GM12873 (cell line): ENCODE data around the gene MRO.
A peak's percentile ranks its signal among the peaks of the same experiment; 100 is the strongest.

Experiments
- CTCF ChIP-seq: IDR thresholded peaks from 2 replicates; pipeline ENCODE4 v1.5.1; 2012; ENCODE audit warnings: low read depth, mild to moderate bottlenecking, moderate library complexity, low read length, control low read depth; ENCODE audit not compliant: insufficient read depth; ENCODE audit errors: missing control alignments

MRO gene

DNA sequence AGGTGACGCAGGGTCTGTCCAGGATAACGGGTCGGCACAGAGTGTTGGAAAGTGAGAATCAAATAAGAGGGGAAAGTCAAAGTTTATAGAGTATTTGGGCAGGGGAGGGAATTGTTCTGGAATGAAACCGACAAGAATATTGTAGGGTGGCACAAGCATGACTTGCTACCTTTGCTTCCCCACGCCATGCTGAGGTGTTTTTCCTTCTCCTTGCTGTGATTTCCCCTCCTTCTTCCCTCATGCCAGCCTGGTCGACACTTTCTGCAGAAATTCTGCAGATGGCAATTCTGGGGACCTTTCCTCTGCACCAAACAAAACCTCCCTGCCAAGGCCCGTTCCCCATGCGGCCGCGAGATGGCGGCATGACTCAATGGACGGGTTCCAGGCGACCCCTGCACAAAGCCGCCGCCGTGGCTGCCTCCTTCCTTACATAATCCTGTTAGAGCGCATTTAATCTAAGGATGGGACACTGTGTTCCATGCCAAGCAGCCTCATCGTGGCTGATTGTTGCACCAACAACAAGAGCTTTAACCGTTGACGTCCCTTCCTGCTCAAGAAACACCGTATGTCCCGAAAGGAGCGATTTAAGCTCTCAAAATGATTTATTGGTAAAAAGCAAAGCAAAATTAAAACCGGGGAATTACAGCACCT, at the start of gene MRO:
Gene MRO (minus strand): TSS at position 289 of the 651 bp plus-strand sequence. CDS start 10,616 bp downstream, outside the sequence.
- TF ChIP-seq CTCF, result peak; percentile 93

- TF ChIP-seq CTCF, result no peak
Observed at GRCh38 chr18:50869150-50869549, 49.3 kb upstream of the MRO start.

DNA sequence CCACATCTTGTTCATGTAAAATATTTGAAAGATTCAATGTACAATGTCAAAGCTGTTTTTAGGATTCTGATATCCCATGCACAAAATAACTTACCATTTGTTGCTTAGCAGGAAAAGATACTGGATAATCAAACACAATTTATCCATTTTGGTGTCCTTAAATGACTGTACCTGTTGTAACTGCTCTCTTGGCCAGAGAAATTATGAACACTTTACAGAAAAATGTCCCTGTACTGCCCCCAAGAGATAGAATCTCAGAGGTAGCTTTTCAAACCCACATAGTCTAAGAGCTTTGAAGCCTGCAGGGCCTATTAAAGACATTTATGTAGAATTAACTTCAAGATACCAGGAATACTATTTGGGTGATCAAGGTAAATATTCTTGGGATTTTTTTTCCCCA, 46.9 kb upstream of the MRO start:
- TF ChIP-seq CTCF, result peak; percentile 34

GRCh38 chr18:50863840-50864375, 44.1 kb upstream of the MRO start:
- no peak for TF ChIP-seq CTCF

DNA sequence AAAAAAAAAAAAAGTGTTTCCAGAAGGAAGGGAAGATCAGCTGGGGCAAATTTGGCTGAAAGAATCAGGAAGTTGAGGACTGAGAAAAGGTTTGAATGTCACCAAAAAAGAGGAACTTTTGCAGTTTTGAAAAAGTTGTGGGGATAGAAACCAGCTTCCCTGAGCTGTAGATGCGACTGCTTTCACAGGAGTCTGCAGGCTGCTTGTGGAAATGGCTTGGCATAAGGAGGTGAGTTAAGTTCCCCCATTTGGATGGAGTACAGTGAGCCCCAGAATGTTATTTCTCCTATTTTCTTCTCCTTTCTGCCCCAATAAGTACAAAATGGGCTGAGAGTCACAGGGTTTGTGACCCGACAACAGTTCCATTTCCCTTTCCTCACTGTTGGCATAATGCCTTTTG, 42.6 kb upstream of the MRO start:
- TF ChIP-seq CTCF, result no peak

DNA sequence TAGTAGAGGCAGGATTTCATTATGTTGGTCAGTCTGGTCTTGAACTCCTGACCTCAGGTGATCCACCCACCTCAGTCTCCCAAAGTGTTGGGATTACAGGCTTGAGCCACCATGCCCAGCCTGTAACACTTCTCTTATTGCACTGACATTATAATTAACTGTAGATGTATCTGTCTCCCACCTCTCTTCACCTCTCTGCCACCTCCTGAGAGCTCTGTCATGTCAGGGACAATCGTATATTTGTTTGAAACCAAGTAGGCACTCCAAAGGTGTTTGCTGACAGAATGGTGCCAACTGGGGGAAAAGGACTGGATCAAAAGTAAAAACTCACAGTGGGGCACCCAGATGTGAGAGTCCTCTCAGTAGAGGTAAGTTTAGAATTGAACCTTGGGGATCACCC, 41.8 kb upstream of the MRO start:
- no peak for TF ChIP-seq CTCF

GRCh38 chr18:50859793-50860555, 40.2 kb upstream of the MRO start:
- TF ChIP-seq CTCF, result no peak
